ENCODE measurements around the gene HOXA11. TPM values are rescaled to one million over a fixed set of nuclear protein-coding genes. Genes with fewer than 3 reads are reported as not detected.

Gene HOXA11
- total RNA-seq, 1 donor from 2014 or later = 4.2 TPM

DNA sequence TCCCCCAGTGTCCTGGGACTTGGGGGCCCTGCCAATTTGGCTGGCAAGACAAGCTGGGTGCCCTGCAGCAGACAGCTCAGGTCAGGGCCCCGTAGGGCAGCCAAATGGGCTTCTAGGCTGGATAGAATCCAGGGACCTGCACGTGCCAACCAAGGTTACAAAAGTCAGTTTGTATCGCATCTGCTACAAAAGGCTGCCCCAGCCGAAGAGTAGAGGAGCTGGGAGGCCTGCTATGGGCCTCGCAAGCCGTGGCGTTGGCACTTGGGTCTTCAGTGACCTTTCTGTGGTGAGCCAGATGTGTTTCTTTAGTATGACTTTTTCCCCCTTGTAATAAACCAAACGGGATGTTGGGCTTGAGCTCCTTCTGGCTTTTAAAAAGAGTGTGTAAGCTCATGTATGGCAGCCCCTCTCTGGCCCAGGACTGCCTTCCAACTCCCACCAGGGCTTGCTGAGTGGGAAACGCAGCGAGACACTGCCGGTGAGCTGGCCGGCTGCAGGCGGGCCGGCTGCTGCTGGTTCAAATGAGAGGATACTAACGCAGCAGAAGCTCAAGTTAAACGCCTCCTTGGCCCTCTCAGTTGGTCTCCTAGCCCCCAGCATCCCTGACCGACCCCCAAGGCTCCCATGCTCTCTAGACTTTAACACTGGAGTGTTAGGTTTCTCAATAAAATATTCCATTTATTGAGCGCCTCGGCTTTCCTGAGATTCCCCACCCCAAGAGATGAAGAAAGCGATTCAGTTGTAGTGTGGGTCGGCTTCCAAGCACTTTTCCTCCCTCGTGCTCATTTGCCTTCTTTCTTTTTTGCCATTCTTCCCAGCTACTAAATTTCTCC, 7.9 kb downstream of the HOXA11 start:
- Mint-ChIP-seq H3K4me1 (peaks cover 22% of the 10 kb centered on the region), H3K4me3 (peak overlapping the region; percentile 69), H3K27me3 (ENCODE audit: low read depth) (peaks cover 91% of the 10 kb centered on the region), H3K9me3 (no peaks in the 10 kb centered on the region), H3K36me3 (no peaks in the 10 kb centered on the region), H3K27ac (peak overlapping the region; percentile 94)
- TF ChIP-seq CTCF (IDR thresholded peaks at IDR 0.05; ENCODE audit: unreplicated experiment) = no peak
- DNase-seq (ENCODE audit: low spot score in 2 of 2, unreplicated experiment in 2 of 2) = peak in 1 of 2 experiments; percentile 18

DNA sequence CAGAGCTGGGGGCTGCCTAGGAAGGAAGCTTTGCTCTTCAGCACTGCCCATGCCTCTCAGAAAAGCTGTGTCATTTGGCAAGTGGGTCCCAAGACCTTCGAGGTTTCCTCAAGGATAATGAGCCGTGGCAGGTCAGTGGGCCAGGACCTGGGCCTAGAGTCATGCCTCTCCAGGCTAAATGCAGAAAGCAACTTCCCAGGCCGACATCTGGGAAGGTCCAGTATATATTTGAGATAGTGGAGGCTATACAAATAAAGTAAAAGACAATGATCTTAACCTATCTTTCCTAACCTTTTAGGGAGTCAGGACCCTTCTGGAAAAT, 8.5 kb downstream of the HOXA11 start:
- no peaks in the 10 kb centered on the region for H3K36me3 Mint-ChIP-seq
- peak overlapping the region; percentile 94 for H3K27ac Mint-ChIP-seq
- no peak for TF ChIP-seq CTCF (IDR thresholded peaks at IDR 0.05; ENCODE audit: unreplicated experiment)
- H3K4me3 Mint-ChIP-seq = peak overlapping the region; percentile 69
- H3K9me3 Mint-ChIP-seq = no peaks in the 10 kb centered on the region
- peaks cover 28% of the 10 kb centered on the region for H3K4me1 Mint-ChIP-seq
- peaks cover 91% of the 10 kb centered on the region for H3K27me3 Mint-ChIP-seq (ENCODE audit: low read depth)
- DNase-seq (ENCODE audit: low spot score in 2 of 2, unreplicated experiment in 2 of 2) = peak in 1 of 2 experiments; percentile 5

DNA sequence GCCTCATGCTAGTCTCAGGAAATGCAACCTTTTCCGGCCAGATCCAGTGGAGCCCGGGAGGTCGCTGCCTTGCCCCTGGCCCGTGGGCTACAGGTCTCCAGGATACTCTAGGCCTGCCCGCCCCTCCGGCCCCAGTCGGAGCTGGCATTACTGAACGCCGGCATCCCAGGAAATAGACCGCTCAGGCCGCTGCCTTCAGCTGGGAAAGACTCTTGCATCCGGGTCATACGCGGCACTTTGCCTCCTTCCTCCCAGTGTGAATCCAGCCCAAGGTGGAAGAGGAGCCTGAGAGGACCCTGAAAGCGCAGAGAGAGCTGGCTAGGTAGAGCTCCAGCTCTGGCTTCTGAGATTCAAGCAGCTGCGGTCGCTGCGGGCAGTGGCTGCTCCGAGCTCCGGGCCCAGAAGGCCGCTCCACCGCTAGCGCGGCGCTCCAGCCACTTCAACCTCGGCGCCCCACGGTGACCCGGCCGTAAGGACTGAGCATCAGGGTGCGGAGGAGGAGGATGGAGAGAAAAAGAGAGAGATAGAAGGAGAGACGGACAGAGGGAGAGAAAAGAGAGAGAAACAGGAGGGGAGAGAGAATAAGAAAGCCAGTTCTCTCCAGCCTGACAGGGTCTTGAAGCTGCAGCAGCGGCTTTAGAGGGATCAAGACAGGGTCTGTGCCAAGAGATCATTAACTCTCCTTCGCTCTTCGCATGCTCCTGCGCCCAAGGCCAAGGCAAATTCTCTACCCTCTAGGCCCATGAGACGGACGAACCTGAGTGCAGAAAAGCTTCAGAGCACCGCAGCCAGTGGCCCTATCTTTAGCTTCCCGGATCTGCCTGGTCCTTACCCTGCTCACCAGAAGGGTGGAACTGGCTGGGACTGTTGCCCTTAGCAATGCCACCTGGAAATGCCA, 9.2 kb downstream of the HOXA11 start:
- DNase-seq (ENCODE audit: low spot score in 2 of 2, unreplicated experiment in 2 of 2) = peak; percentile 14 to 40
- Mint-ChIP-seq H3K36me3 (no peaks in the 10 kb centered on the region), H3K4me3 (peak overlapping the region; percentile 69), H3K27me3 (ENCODE audit: low read depth) (peaks cover 91% of the 10 kb centered on the region), H3K9me3 (no peaks in the 10 kb centered on the region), H3K27ac (peak overlapping the region; percentile 94), H3K4me1 (peaks cover 26% of the 10 kb centered on the region)
- TF ChIP-seq CTCF (IDR thresholded peaks at IDR 0.05; ENCODE audit: unreplicated experiment) = no peak

GRCh38 chr7:27174874-27175625, 10.0 kb downstream of the HOXA11 start:
- H3K4me1 Mint-ChIP-seq = peaks cover 24% of the 10 kb centered on the region
- peak; percentile 17 to 38 for DNase-seq (ENCODE audit: low spot score in 2 of 2, unreplicated experiment in 2 of 2)
- H3K27me3 Mint-ChIP-seq (ENCODE audit: low read depth) = peaks cover 91% of the 10 kb centered on the region
- H3K4me3 Mint-ChIP-seq = peak overlapping the region; percentile 69
- H3K27ac Mint-ChIP-seq = peak overlapping the region; percentile 94
- no peaks in the 10 kb centered on the region for H3K36me3 Mint-ChIP-seq
- TF ChIP-seq CTCF (IDR thresholded peaks at IDR 0.05; ENCODE audit: unreplicated experiment) = no peak
- no peaks in the 10 kb centered on the region for H3K9me3 Mint-ChIP-seq

Data from mesothelial cell of epicardium (in vitro differentiated cells).